Subcutaneous adipose tissue (tissue), 4 donors: Measurements from ENCODE around the gene CCDC148. TPM values are rescaled to one million over a fixed set of nuclear protein-coding genes. Genes with fewer than 3 reads are reported as not detected.

Experiments used
- total RNA-seq, 4 donors: library from RNA; depleted of rRNA; stranded (reverse); fragments of >200 nt; gene quantifications; one replicate each; pipeline ENCODE4 v1.1.0, GENCODE V29; 2016
- TF ChIP-seq, protein P1 (sequence below): fragments of 450-650 bp; IDR thresholded peaks from one replicate; pipeline ENCODE4 v1.5.1; 2016; ENCODE audit warnings: low read depth, mild to moderate bottlenecking, control low read depth, antibody characterized with exemption, moderate library complexity

CCDC148 gene
- total RNA-seq, 4 donors from 2014 or later, result 0.51 to 2.0 (median 1.3) TPM

GRCh38 chr2:158144914-158145625 lies 311.5 kb downstream of the CCDC148 start:
- TF ChIP-seq, protein P1, sequence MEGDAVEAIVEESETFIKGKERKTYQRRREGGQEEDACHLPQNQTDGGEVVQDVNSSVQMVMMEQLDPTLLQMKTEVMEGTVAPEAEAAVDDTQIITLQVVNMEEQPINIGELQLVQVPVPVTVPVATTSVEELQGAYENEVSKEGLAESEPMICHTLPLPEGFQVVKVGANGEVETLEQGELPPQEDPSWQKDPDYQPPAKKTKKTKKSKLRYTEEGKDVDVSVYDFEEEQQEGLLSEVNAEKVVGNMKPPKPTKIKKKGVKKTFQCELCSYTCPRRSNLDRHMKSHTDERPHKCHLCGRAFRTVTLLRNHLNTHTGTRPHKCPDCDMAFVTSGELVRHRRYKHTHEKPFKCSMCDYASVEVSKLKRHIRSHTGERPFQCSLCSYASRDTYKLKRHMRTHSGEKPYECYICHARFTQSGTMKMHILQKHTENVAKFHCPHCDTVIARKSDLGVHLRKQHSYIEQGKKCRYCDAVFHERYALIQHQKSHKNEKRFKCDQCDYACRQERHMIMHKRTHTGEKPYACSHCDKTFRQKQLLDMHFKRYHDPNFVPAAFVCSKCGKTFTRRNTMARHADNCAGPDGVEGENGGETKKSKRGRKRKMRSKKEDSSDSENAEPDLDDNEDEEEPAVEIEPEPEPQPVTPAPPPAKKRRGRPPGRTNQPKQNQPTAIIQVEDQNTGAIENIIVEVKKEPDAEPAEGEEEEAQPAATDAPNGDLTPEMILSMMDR, result no peak

DNA sequence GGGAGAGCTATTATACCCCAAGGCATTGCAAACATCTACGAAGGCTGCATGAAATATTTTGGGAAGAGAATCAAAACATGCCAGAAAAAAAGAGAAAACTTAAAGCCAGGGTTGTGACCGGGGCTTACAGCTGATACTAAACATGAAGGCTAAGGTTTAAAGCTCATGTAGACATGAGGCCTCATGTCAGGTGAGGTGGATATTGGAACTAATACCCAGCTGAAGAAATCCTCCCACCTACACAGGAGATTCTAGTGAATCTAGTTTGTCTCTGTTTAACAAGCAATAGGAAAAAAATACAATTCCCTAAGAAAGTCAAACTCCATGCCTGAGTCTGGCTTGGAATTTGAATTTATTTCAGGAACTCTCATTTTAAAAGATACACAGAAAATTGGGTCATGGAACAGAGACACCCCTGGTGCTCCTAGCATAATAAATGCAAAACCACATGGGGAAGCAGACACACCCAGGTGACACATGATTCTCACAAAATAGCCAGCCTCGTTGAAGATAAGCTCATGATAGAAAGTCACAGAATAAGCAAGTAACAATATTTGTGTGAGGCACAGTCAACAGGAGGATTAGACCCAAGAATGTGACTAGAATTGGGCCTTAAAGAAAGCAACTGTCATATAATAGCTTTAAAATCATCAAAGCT lies 312.7 kb downstream of the CCDC148 start:
- TF ChIP-seq, protein P1, result no peak

DNA sequence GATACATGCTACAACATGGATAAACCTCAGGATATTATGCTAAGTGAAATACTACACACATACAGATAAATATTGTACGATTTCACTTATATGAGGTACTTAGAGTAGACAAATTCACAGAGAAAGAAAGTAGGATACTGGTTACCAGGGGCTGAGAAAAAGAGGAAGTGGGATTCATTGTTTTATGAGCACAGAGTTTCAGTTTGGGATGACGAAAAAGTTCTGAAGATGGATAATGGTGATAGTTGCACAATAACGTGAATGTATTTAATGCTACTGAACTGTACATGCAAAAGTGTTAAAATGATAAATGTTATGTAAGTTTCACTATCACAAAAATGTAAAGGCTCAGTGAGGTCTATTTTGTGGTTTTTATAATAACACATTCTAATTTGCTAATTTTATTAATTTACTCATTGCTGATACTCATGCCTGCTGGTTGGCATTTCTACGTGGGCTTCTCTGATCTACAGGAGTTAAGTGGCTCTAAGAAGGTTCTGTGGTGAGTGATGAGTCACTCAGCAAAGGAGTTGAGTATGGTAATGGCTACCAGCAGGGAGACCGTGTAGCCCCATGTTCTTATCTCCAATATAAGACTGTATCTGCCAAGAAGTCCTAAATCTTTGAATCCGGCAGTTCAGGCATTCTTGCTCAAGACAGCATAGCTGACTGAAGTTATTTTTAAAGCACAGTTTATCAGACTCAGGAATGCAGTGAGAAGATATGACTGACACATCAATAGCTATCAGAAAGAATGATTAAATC lies 313.8 kb downstream of the CCDC148 start:
- TF ChIP-seq, protein P1, result no peak

DNA sequence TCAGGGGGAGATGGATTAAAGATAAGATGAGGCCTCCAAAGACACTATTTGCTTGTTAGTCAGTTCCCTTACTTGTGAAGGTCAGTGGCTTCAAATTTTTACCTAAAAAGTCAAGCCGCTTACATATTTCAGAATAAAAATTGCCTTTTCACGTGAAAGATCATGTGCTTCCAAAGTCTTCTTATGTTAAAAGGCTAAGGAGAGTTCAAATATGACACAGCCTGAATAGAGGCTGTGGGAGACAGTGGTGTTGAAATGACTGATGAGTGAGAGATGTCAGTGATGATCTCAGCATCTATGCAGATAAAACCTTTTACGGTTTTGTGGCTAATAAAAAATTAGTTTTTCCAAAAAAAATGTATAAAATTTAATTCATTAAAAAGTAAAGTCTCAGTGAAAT lies 314.4 kb downstream of the CCDC148 start:
- TF ChIP-seq, protein P1, result no peak

- TF ChIP-seq, protein P1, result no peak
Observed at GRCh38 chr2:158140201-158140600, 316.4 kb downstream of the CCDC148 start.

- TF ChIP-seq, protein P1, result no peak
Observed at GRCh38 chr2:158138255-158138654, 318.3 kb downstream of the CCDC148 start.

- TF ChIP-seq, protein P1, result no peak
Observed at GRCh38 chr2:158135096-158135495, 321.5 kb downstream of the CCDC148 start.
